K562 (cell line): ENCODE data around the gene MRPL27. TPM values are rescaled to one million over a fixed set of nuclear protein-coding genes. Genes with fewer than 3 reads are reported as not detected.

Source experiments
- BHLHE40 ChIP-seq: IDR thresholded peaks from 2 replicates; pipeline ENCODE4 v1.6.1; 2011; ENCODE audit warnings: low read length, improper control_type of control experiment
- CHCHD3 ChIP-seq: fragments of 250-450 bp; sonication (Bioruptor Pico); IDR thresholded peaks from 2 replicates; pipeline ENCODE4 v2.1.2; 2022; ENCODE audit warnings: mild to moderate bottlenecking
- CTBP1 ChIP-seq: fragments of 450-650 bp; IDR thresholded peaks from 2 replicates; pipeline ENCODE4 v1.6.1; 2016; ENCODE audit warnings: borderline replicate concordance
- EGR1 ChIP-seq: fragments of 450-650 bp; conservative IDR thresholded peaks from 2 replicates; pipeline ENCODE4 v1.6.1; 2017; ENCODE audit warnings: mild to moderate bottlenecking
- ETS2 ChIP-seq: IDR thresholded peaks from 2 replicates; pipeline ENCODE4 v1.6.1; 2016; ENCODE audit warnings: borderline replicate concordance, missing genetic modification characterization, mild to moderate bottlenecking, moderate library complexity, missing compliant biosample characterization; ENCODE audit not compliant: poor library complexity, severe bottlenecking
- GATA2 ChIP-seq: sonication (generic); formaldehyde crosslinking; IDR thresholded peaks from 2 replicates; pipeline ENCODE4 v1.4.0; 2020; ENCODE audit warnings: mild to moderate bottlenecking, missing genetic modification reagents
- MCM3 ChIP-seq: fragments of 450-650 bp; IDR thresholded peaks from 2 replicates; pipeline ENCODE4 v1.6.1; 2016
- NFYB ChIP-seq: IDR thresholded peaks from 2 replicates; pipeline ENCODE4 v1.6.1; 2011; ENCODE audit warnings: mild to moderate bottlenecking, moderate library complexity; ENCODE audit not compliant: insufficient read length; ENCODE audit errors: extremely low read depth
- SMARCB1 ChIP-seq: IDR thresholded peaks from 2 replicates; pipeline ENCODE4 v1.6.1; 2011; ENCODE audit warnings: improper control_type of control experiment, low read depth; ENCODE audit not compliant: insufficient read length
- SREBF2 ChIP-seq: sonication (generic); formaldehyde crosslinking; IDR thresholded peaks from 2 replicates; pipeline ENCODE4 v1.4.0; 2020; ENCODE audit warnings: mild to moderate bottlenecking, missing genetic modification reagents
- ZKSCAN8 ChIP-seq: fragments of 200-800 bp; sonication (Bioruptor generic); IDR thresholded peaks from 2 replicates; pipeline ENCODE4 v1.6.1; 2016; ENCODE audit warnings: missing genetic modification characterization, missing compliant biosample characterization
- ZNF133 ChIP-seq: fragments of 250-450 bp; sonication (Bioruptor Pico); IDR thresholded peaks from 2 replicates; pipeline ENCODE4 v1.4.0; 2020; ENCODE audit warnings: mild to moderate bottlenecking
- ZNF239 ChIP-seq: fragments of 250-450 bp; sonication (Bioruptor Pico); IDR thresholded peaks from 2 replicates; pipeline ENCODE4 v1.4.0; 2020; ENCODE audit warnings: mild to moderate bottlenecking
- polyA plus RNA-seq, 8 experiments: library from polyadenylated mRNA; depleted of rRNA in 4 of 8; stranded (reverse) in 5 of 8; unstranded in 3 of 8; fragments of >200 nt; fragmentation: Nextera tagmentation in 2 of 8; fragmentation: Illumina TruSeq in 1 of 8; extraction: Ambion mirVana in 2 of 8; extraction: Trizol in 1 of 8; gene quantifications; 2 replicates each; pipeline versions ENCODE4 v1.2.1 to v1.2.3, GENCODE V29; 2011 to 2014; ENCODE audit warnings: inconsistent platforms in 1 of 8, missing spikeins in 1 of 8
- total RNA-seq, 7 experiments: library from RNA; depleted of rRNA in 6 of 7; stranded (reverse); fragments of >200 nt in 6 of 7; fragmentation: Illumina TruSeq in 2 of 7; extraction: Trizol in 2 of 7; gene quantifications; 2 replicates each; pipeline versions ENCODE4 v1.2.1 to v1.2.3, GENCODE V29; 2011 to 2021; ENCODE audit warnings: low replicate concordance in 1 of 7
- TF ChIP-seq, protein P1 (sequence below): sonication (generic); IDR thresholded peaks from 2 replicates; pipeline ENCODE4 v1.6.1; 2016
- TF ChIP-seq, protein P2 (sequence below): sonication (generic); formaldehyde crosslinking; IDR thresholded peaks from 2 replicates; pipeline ENCODE4 v1.8.0; 2022; ENCODE audit warnings: mild to moderate bottlenecking, missing genetic modification reagents
- TF ChIP-seq, protein P3 (sequence below): IDR thresholded peaks from 2 replicates; pipeline ENCODE4 v1.6.1; 2011; ENCODE audit warnings: borderline replicate concordance, low read depth, mild to moderate bottlenecking, moderate library complexity, low read length; ENCODE audit not compliant: insufficient read depth, poor library complexity, severe bottlenecking
- TF ChIP-seq, protein P4 (sequence below), 2 experiments: fragments of 450-650 bp; conservative IDR thresholded peaks; 2 replicates each; pipeline ENCODE4 v1.6.1; 2017; ENCODE audit warnings: mild to moderate bottlenecking in 2 of 2, moderate library complexity in 2 of 2
- TF ChIP-seq, protein P5 (sequence below): sonication (generic); formaldehyde crosslinking; IDR thresholded peaks from 2 replicates; pipeline ENCODE4 v1.8.1; 2023; ENCODE audit warnings: mild to moderate bottlenecking, missing genetic modification reagents
- TF ChIP-seq, protein P6 (sequence below): sonication (generic); formaldehyde crosslinking; IDR thresholded peaks from 2 replicates; pipeline ENCODE4 v1.8.1; 2023; ENCODE audit warnings: mild to moderate bottlenecking, missing genetic modification reagents

MRPL27 gene
- total and polyA plus RNA-seq, 9 of the 15 experiments (the other 6 are each of a cell fraction or from before 2014, with no cell fraction given): 96.3 to 401 (median 142) TPM

DNA sequence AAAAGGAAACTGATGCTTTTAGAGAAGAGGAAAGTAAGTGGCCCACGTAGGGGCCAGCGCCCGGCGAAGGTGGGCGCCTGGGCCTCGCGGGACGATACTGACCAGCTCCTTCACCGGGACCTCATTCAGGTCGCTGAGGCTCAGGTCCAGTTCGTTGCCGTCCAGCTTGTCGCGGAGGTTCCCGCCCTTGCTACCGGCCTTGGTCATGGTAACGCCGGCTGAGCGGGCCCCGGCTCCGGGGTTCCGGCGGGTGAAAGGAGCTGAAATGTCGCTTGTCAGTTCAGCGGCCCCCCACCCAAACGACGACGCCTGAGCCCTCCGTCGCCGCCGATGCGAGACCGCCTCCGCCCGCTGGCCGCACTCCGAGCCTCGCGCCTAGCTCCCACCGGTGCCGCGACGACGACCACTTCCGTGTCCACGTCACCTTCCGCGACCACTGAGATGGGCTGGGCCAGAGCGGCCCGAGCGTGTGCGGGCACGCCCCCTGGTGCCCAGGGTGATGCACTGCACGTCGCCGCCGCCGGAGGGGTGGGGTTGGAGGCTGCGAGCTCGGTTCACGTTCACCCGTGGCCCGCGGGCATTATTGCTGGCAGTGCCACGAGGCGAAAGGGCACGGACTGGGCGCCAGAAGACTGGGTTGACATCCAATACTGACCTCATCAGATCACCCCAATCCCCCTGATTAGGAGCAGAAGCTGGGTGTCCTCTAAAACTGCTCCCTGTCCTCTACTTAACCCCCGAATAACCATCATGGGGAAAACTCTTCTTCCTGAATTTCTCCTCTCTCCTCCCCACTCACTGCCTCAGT lies 24.3 kb upstream of the MRPL27 start, which contains the start of gene LRRC59 (continued):
- TF ChIP-seq, protein P1, sequence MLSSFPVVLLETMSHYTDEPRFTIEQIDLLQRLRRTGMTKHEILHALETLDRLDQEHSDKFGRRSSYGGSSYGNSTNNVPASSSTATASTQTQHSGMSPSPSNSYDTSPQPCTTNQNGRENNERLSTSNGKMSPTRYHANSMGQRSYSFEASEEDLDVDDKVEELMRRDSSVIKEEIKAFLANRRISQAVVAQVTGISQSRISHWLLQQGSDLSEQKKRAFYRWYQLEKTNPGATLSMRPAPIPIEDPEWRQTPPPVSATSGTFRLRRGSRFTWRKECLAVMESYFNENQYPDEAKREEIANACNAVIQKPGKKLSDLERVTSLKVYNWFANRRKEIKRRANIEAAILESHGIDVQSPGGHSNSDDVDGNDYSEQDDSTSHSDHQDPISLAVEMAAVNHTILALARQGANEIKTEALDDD: no peak
- TF ChIP-seq, protein P2, sequence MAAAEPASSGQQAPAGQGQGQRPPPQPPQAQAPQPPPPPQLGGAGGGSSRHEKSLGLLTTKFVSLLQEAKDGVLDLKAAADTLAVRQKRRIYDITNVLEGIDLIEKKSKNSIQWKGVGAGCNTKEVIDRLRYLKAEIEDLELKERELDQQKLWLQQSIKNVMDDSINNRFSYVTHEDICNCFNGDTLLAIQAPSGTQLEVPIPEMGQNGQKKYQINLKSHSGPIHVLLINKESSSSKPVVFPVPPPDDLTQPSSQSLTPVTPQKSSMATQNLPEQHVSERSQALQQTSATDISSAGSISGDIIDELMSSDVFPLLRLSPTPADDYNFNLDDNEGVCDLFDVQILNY (CRISPR knock-in tag): no peak; the same call in 1 of the 2 replicates
- TF ChIP-seq, protein P3, sequence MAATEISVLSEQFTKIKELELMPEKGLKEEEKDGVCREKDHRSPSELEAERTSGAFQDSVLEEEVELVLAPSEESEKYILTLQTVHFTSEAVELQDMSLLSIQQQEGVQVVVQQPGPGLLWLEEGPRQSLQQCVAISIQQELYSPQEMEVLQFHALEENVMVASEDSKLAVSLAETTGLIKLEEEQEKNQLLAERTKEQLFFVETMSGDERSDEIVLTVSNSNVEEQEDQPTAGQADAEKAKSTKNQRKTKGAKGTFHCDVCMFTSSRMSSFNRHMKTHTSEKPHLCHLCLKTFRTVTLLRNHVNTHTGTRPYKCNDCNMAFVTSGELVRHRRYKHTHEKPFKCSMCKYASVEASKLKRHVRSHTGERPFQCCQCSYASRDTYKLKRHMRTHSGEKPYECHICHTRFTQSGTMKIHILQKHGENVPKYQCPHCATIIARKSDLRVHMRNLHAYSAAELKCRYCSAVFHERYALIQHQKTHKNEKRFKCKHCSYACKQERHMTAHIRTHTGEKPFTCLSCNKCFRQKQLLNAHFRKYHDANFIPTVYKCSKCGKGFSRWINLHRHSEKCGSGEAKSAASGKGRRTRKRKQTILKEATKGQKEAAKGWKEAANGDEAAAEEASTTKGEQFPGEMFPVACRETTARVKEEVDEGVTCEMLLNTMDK: peak; percentile 98
- TF ChIP-seq MCM3: no peak
- peak; percentile 42 for TF ChIP-seq EGR1
- TF ChIP-seq, protein P4, sequence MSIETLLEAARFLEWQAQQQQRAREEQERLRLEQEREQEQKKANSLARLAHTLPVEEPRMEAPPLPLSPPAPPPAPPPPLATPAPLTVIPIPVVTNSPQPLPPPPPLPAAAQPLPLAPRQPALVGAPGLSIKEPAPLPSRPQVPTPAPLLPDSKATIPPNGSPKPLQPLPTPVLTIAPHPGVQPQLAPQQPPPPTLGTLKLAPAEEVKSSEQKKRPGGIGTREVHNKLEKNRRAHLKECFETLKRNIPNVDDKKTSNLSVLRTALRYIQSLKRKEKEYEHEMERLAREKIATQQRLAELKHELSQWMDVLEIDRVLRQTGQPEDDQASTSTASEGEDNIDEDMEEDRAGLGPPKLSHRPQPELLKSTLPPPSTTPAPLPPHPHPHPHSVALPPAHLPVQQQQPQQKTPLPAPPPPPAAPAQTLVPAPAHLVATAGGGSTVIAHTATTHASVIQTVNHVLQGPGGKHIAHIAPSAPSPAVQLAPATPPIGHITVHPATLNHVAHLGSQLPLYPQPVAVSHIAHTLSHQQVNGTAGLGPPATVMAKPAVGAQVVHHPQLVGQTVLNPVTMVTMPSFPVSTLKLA (conservative IDR thresholded peaks at IDR 0.05): peak; percentile 77 to 92
- TF ChIP-seq CTBP1: peak; percentile 93
- no peak for TF ChIP-seq CHCHD3 (CRISPR knock-in tag)
- TF ChIP-seq SMARCB1: no peak
- TF ChIP-seq GATA2 (CRISPR knock-in tag): no peak
- TF ChIP-seq ZNF133 (CRISPR knock-in tag): no peak
- TF ChIP-seq, protein P5, sequence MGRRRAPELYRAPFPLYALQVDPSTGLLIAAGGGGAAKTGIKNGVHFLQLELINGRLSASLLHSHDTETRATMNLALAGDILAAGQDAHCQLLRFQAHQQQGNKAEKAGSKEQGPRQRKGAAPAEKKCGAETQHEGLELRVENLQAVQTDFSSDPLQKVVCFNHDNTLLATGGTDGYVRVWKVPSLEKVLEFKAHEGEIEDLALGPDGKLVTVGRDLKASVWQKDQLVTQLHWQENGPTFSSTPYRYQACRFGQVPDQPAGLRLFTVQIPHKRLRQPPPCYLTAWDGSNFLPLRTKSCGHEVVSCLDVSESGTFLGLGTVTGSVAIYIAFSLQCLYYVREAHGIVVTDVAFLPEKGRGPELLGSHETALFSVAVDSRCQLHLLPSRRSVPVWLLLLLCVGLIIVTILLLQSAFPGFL: no peak
- no peak for TF ChIP-seq ZNF239 (CRISPR knock-in tag)
- no peak for TF ChIP-seq SREBF2
- TF ChIP-seq NFYB: no peak
- TF ChIP-seq ZKSCAN8 (CRISPR knock-in tag): no peak
- TF ChIP-seq ETS2 (tag): no peak
- TF ChIP-seq BHLHE40: peak; percentile 64; the same call in 1 of the 2 replicates
- TF ChIP-seq, protein P6, sequence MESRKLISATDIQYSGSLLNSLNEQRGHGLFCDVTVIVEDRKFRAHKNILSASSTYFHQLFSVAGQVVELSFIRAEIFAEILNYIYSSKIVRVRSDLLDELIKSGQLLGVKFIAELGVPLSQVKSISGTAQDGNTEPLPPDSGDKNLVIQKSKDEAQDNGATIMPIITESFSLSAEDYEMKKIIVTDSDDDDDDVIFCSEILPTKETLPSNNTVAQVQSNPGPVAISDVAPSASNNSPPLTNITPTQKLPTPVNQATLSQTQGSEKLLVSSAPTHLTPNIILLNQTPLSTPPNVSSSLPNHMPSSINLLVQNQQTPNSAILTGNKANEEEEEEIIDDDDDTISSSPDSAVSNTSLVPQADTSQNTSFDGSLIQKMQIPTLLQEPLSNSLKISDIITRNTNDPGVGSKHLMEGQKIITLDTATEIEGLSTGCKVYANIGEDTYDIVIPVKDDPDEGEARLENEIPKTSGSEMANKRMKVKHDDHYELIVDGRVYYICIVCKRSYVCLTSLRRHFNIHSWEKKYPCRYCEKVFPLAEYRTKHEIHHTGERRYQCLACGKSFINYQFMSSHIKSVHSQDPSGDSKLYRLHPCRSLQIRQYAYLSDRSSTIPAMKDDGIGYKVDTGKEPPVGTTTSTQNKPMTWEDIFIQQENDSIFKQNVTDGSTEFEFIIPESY (CRISPR knock-in tag): peak; percentile 79
